Activated T-cell treated with anti-CD3 and anti-CD28 coated beads, Interleukin-2, amount 50 U/mL, for 1 hour (primary cell): ENCODE data around the gene HOXB5.

Experiments
- DNase-seq: peaks from one replicate; pipeline ENCODE4 v3.0.0-alpha.2; 2020

HOXB5 gene

DNA sequence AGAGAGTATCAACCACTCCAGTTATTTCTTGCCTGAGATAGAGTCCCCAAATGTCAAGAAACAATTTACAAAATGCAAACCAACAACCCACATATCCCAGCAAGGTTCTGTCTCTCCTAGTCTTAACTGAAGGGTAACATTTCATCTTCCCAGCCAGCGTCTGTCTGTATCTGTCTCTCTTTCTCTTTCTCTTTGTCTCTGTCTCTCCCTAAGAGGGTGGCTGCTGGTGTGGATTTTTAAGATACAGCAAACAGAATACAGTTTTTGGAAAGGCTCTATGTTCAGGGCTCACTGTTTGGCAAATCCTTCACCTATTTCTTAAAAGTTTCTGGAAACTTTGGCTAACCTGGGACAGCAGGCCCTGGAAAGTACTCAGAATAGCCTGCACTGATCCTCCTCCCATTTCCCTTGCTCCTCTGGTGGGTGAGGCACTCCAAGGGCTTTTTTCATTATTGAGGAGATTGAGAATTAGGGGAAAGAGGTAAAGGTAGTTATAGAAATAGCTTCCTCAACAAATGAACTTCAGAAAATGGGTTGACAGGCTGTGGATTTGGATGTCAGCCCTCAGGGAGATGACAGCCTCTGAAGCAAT lies 21.7 kb downstream of the HOXB5 start:
- DNase-seq, result no peak

DNA sequence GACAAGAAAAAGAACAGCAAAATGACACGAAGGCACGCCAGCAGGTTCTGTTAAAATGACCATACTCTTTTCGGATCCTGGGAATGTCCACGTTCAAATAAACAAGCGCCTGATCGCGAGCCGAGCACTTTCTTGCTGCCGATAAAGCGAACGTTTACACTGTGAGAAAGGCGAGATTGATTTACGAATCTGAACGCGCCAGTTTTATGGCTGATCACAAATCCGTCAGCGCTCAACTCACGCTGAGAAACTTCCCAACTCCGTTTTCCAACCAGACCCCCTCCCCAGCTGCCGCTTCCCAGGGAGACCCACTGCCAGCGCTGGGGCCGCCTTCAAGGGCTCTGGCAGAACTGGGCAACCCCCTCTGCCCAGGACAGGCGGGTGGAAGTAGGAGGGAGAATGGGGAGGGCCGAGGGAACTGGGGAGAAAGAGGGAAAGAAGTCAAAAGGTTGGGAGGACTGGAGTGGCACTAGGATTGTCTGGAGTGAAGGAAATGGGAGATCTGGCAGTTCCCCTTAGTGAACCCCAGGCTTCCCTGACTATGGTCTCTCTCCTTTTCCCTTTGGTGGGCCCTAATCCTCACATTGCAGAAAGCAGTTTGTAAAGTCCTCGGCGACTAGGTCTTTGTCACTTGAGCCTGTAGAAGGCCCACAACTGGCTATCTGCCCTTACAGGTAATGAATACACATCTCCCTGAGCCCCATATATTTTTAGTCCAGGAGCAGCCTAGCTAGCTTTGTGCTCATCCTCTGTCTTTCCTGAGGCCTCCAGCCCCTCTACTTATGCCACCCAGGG lies 22.4 kb downstream of the HOXB5 start:
- no peak for DNase-seq

DNA sequence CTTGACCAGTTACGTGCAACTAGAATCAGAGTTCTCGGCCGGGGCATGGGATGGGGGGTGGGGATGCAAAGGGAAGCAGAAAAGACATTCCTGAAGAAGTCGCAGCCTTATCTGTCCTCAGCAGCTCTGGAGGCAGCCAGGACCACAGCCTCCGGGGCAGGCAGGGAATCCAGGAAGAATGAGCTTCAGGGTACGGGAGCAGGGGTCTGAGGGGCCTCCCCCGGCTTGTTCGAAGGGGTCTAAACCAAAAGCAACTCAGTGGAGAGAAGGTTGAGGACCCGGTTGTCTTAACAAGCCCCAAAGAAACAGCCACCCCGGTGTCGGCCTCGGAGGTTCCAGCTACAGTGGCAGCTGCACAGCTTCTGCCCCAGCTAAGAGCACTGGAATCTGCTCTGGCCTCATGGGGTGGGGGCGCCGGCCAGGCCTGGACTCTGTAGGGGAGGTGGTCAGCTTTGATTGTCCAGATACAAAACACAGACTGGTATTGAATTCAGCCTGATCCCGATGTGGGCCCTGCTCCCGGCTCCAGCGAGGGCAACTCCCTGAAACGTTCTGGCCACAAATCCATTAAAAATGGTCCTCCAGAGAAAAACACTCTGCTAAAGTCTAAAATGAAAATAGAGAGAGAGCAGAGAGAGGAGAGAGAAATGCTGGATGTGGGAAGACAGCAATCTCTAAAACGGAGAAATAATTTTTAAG lies 23.1 kb downstream of the HOXB5 start:
- no peak for DNase-seq

DNA sequence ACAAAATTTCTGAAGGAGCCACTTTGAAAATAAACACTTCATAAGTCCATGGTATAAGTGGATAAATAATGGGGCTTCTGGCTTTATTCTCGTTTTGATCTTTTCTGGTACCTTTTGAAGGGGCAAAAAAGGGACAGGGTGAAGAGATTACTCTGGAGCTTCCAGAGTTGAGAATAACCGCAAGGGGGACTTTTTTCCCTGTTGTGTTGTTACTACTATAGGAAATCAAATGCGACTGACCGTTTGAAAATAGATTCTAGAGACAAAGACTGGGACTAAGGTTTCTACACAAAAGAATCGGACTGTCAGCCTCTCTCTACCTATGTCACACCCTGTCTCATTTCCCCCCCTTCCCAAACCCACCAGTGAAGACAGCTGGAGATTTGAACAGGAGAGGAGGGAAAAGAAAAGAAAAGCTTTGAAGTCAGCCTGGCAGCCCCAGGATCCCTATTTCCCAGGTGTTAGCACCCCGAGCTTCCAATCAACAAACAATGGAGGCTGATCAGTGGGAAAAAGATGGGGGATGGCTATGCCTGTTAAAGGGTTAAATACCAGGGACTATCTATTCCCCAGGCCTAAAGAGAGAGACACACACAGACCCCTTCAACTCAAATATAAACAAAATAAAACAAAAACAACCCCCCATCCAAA lies 23.8 kb downstream of the HOXB5 start:
- DNase-seq, result no peak

DNA sequence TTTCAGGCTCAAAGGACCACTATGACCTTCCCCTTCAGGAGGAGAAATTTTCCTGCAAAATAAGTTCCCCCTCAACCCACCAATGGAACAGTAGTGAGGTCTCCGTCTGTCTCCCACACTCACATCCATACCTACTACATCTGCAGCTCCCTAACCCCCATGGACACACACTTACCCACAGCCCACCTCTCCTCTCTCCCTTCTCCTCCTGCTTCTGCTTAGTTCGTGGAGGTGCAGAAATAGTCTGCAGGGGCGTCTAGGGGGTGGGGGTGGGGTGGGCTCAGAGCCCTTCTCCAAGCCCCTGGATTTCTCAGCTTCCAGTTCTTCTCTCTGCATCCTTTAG lies 24.4 kb downstream of the HOXB5 start:
- no peak for DNase-seq

DNA sequence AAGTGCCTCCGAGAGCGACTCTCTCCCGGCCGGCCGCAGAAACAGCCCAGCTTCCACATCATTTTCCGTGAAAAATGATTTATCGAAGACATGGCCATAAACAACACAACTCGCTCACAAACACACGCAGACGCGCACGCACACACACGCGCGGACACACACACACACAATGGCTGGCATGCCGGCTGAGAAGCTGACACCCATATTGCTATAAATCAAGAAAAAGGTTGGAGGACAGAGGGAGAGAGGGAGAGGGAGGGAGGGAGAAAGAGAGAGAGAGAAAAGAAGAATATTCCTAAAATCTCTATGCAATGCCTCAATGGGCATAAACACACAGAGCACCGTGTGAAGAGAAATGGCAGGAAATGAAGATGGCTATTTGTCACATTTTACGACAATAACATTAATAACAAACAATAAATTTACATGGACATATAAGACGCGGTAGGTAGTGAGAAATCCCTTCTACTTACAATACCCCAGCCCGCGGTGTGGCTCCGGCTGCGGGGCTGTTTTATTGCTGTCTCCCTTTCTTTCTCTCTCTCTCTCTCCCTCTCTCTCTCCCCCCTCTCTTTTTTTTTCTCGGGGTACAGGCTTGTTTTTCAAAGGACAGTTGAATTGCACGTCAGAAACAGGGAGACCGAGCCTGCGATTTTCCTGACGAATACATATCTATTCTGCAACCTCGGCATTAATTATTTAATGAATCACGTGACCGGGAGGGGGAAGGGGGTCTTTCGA lies 24.9 kb downstream of the HOXB5 start:
- DNase-seq, result no peak

DNA sequence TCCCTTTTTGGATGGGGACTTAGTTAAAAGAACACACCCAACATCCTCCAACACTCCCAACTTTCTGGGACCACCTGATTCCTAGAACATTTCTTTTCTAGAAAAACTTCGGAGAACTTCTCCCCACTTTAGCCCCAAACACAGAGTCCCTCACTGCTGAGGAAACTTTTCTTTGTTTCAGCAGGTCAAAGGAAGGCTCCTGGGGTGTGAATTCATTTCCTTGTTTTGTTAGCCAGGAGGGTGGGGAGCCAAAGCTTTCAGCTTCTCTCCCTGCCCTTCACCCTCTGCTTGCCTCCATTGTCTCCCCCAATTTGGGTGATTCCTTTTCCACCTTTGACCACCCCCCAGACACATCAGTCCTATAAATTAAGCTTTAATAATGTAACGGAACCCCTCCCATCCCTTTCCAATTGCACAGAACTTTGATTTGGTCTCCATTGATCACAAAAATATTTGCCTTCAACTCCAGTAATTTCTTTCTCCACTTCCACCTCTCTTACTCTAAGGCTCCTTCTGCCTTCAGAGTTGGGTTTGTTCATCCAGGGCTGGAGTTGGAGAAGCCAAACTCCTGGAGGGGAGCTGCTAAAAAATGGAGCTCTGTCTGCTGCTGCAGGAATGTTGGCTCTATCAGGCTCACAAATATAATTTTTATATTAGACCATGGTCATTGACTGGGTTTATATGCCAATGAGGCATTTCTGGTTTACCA lies 25.8 kb downstream of the HOXB5 start:
- no peak for DNase-seq

DNA sequence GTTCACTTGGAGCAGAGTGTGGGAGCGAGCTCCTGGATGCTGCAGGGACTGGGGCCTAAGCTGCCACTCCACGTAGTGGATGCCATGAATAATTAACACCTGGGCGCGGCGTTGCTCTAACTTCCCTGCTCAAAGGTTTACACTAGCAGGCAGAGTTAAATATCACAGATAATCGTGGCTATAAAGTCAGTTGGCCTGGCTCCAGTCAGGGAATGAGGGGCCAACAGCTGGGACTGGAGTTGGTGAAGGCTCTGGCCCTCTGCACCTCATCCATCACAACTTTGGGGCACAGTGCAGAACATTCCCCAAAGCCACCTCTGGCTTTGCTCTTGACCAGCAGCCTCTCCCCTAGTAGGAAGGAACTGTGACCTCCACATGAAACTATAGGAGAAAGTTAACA lies 26.4 kb downstream of the HOXB5 start:
- no peak for DNase-seq

DNA sequence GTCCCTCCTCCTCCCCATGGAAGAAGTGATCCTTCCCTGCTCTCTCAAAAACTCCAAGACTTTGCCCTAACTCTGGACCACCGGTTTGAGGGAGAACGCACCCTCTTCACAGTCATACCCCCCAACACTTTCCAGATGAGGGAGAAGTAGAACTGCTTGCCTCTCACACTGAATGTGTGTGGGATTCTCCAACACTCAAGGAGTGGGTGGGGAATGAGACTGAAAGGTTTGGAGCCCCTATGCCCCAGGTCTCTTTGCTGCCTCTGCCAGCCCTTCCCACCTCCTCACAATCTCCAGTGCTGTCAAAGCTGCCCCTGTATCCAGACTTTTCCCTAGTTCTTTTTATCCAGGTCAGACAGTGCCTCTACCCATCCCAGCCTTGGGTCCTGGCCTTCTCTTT lies 26.9 kb downstream of the HOXB5 start:
- DNase-seq, result no peak

DNA sequence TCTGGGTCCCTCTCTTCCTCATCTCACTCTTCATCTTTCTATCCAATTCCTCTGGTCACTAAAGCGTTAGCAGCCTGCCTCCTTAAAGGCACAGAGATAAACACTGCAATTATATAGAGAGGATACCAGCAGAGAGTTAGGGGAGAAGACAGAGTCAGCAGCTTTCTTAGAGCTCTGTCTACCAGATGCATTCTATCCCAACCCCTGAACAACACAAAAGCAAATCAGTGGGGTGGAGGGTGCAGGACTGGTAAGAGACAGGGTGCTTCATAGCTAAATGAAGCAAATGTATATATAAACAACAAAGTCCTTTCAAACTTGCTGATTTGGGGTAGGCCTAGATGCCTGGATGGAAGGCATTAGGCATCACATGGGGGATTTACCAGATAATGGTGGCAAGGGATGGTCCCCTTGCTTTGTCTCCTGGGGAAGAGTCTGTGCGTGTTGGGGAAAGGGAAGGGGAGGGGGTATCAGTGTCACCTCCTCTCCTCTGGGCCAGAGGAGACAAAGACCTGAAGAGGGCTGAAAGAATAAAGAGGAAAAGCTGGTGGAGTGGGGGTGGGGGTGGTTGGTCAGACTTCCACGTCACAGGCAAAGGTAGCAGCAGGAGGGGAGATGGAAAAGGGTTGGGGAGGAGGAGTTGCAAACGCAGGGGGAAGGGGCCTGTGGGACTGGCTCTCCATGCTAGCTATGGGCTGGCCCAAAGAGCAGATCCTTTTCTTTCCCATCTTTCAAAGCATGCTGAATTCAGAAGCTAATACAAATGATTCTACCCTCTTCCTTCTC lies 27.5 kb downstream of the HOXB5 start:
- no peak for DNase-seq

DNA sequence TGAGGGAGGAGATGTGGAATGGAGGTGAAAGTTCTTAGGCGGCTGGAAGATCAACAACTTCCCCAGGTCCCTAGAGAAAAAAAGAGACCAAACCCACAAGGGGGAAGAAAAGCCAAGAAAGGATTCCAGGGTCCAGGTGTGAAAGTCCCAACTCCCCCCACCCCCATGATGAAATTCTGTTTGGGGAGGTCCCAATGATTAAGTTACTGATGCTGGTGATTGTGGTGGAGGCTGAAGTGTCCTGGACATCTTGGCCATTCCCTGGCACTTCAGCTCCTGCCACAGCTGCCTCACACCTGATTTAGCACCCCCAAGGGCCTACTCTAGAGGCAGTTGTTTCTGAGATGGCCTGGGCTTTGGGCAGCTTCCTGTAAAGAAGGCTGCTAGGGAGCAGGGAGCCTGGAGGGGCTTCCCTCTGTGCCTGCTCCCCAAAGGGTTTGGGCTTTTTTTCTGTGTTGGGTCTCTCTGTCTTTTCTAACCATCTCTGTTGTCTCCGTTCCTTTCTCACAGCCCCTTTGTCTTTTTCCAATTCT lies 28.5 kb downstream of the HOXB5 start:
- no peak for DNase-seq

DNA sequence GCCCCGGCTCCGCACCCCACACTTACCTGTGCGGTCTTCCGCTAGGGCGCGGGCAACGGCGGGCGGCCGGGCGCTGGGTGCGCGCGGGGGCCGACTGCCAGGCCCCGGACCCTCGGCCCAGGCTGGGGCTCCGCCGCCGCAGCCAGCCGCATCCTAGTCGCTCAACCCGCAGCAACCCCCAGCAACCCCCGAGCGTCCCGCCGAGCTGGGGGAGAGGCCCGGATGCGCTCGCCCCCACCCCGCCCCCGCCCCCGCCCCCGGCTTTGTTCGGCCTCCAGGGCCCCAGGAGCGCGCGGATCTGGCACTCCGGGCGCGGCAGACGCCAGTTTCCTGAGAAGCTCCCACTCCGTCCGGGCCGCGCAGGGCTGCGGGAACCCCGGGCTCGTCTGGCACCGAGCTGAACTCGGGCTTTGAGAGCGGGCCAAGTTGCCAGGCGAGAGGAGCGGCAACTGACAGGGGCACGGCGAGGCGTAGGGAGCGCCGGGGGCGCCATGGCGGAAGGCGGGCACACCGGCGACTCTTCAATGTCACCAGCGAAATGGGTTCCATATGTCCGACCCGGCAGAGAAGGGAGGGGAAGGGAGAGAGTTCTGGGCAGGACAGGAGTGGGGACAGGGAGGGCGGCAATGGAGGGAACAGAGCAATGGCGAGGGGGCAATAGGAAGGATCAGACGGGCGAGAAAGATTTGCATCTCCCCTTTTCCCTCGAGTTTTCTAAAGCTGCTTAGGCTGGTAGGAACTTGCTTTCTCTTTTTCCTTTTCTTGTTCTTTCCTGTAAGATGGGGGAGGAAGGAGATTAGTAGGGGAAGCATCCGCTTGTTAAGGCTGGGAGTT lies 29.2 kb downstream of the HOXB5 start:
- DNase-seq, result no peak

DNA sequence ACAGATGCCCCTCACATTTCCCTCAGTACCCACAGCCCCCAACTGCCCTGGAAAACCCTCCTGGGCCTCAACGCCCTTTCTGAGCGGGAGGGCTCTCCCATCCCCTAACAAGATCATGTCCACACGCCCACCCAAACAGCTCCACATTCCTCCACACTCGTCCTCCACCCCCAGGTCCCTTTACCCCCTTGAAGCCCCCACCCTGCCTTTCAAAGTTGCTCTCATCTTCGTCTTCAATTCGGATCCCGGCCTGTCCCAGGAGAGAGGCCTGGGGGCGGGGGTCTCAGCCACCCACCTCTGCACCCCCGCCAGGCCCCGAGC lies 29.8 kb downstream of the HOXB5 start:
- DNase-seq, result no peak

DNA sequence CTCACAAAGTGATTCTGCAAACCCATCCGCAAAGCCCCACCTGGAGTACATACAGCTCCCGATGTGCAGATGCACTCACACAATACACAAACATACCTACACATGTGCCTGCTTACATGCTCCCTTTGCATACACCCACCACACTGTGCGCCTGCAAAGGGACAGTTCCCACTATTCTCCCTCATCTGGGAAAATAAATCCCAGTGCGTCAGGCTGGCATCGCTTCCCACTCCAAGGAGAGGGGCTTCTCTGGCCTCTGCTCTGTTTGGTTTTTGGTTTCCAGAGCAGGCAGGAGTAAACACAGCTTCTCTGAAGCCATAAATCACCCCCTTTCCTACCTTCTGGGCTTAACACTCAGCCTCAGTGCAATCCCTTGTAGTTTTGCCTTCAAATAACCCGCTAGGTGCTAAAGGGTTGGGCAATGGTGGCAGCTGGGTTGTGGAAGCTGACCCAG lies 30.2 kb downstream of the HOXB5 start:
- no peak for DNase-seq

DNA sequence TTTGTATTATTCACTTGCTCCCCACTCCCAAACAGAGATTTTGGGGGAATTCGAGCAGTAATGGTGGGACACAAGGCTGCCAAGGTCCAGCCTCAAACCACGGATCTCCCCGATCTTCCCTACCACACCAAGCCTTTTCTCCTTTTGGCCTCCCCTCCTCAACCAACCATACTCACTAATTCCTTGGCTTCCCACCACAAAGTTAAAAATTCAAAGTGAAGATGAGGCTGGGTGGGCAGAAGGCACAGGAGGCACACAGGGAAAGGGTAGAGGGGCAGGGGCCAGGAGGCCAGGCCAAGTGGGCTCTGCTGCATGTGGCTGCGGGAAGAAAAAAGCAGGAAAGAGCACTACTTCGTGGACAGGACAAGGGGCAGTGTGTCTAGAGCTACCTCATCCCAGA lies 30.6 kb downstream of the HOXB5 start:
- DNase-seq, result no peak

DNA sequence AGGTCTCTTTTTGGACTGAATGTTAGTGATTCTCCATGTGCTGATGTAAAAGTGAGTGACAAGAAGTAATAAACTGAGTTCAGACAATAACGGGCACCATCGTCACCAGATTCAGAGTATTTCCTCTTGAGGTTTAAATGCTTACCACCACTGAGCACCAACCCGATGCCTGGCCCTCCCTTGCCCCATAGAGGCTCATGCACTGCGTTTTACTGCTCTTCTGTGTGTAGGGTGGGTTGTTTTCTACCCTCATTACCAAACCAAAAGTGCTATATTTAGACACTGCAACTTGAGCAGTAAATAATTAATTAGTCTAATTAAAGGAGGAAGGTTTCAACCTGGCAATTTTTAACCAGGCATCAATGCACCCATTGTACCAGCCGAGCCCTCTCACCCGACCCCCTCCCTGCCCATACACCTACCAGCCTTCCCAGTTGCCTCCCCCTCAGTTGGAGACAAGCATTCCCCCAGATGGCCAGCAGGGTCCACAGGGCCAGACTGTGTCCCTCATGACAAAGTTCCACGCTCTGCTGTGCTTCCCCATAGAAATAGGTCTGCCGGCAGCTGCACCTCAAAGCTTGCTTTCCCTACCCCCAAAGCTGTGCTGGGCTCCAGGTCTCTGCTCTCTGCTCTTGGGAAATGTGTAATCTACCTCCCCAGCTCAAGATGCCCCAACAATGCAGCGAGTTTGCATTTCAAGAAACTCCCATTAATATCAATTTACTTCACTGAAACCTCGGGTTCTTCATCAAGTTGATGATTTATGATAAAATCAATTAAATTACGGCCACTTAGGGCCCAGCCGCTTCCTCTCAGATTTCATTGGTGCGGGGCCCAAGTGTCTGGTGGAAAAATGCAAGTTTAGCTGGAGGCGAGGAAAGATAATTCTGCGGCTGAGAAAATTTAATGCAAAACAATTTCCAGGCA lies 31.4 kb downstream of the HOXB5 start:
- DNase-seq, result no peak

DNA sequence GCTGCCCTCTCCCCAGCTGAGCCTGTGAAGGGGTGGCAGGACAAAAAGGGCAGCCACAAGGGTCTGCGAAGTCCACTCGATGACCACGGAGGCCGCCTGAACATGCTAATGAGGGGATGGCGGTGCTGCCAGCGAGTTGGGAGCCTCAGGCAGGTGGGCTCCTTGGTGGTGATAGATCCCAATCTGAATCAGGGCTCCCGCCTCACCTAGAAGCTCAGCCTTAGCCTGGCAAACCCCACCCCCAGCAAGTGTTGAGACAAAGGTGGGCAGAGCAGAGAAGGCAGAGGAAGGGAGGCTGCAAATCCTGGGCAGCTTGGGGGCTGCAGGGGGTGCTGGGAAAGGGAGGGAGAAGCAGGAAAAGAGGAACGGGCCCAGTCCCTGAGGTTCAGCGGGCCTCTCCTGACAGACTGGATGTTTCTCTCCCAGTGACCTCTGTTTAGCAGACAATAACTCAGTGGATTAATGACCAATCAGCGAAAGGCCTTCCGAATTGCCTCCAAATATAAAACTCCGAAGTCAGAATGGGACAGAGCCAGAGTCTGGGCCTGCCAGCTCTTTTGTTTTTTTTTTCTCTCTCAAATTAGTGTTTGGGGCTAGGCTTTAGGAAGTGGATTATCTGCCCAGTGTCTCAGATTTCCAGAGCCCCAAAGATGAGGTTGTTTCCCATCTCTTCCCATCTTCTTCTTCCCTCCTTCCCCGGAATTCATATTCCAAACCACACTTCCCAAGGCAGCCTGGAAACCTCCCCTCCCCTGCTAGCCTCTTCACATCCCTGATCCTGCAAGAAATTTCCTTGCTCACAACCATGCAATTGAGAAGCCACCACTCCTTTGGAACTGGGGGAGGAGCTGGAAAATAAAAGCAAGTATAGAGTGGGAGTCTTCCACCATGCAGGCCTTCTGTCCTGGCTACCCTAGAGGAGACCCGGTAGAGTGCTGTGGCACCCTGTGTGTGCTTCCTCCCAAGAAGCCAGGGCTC lies 33.5 kb downstream of the HOXB5 start:
- no peak for DNase-seq
